A549 (cell line): ENCODE results near the gene MVB12B. TPM values are rescaled to one million over a fixed set of nuclear protein-coding genes. Genes with fewer than 3 reads are reported as not detected.

Experiments used
- ATAC-seq, 2 experiments: fragments of 200-7000 bp in 1 of 2; fragments of >200 bp in 1 of 2; cut with Nextera tagmentation in 1 of 2; cut with Tn5 transposase in 1 of 2; 3 replicates each; pipeline versions ENCODE4 v1.8.0 to v1.9.1; 2018 to 2020; ENCODE audit warnings: mild to moderate bottlenecking in 1 of 2, moderate library complexity in 1 of 2
- CTCF ChIA-PET: fragments of 300-600 bp; sonication (Branson Sonifier 250); formaldehyde crosslinking; extraction: SDS; loops from one replicate; lab custom pipeline; 2021; ENCODE audit warnings: antibody characterized with exemption, inconsistent platforms; lab: Yijun Ruan, JAX
- POLR2A ChIA-PET: fragments of 350-600 bp; formaldehyde crosslinking; extraction: SDS; loops from one replicate; lab custom pipeline; 2021; ENCODE audit warnings: antibody characterized with exemption, inconsistent platforms; lab: Yijun Ruan, JAX
- DNase-seq, 2 experiments: peaks; one replicate each; pipeline versions ENCODE4 v3.0.0 to v3.0.0-alpha.2; 2011 to 2016; ENCODE audit warnings: low read depth in 1 of 2, low spot score in 1 of 2
- FAIRE-seq: peaks from 2 replicates; lab custom pipeline; 2011; peaks lifted over from hg19 to GRCh38; lab: Jason Lieb, UNC
- H3K27ac ChIP-seq, 2 experiments: fragments of >200 bp; sonication (Bioruptor Twin); formaldehyde crosslinking; 3 replicates each; pipeline ENCODE4 v1.5.1; 2016 to 2017
- H3K4me1 ChIP-seq: fragments of >200 bp; sonication (Bioruptor Twin); formaldehyde crosslinking; 3 replicates; pipeline ENCODE4 v1.6.1; 2016
- H3K4me2 ChIP-seq: fragments of >200 bp; sonication (Bioruptor Twin); formaldehyde crosslinking; 3 replicates; pipeline ENCODE4 v1.6.1; 2016
- H3K4me3 ChIP-seq: fragments of >200 bp; sonication (Bioruptor Twin); formaldehyde crosslinking; 3 replicates; pipeline ENCODE4 v1.5.1; 2016
- H3K9me3 ChIP-seq: fragments of >200 bp; sonication (Bioruptor Twin); formaldehyde crosslinking; 3 replicates; pipeline ENCODE4 v1.6.1; 2016
- BHLHE40 ChIP-seq: IDR thresholded peaks from 2 replicates; pipeline ENCODE4 v1.6.1; 2012; ENCODE audit warnings: low read depth, low read length, inconsistent platforms
- CBX2 ChIP-seq: fragments of 200-600 bp; sonication (generic); IDR thresholded peaks from 2 replicates; pipeline ENCODE4 v1.6.1; 2016; ENCODE audit warnings: low read depth, mild to moderate bottlenecking, borderline replicate concordance
- CEBPB ChIP-seq, 2 experiments: fragments of >200 bp in 1 of 2; sonication (Bioruptor Twin) in 1 of 2; formaldehyde crosslinking in 1 of 2; IDR thresholded peaks; 2 replicates each; pipeline ENCODE4 v1.6.1; 2012 to 2016
- EHMT2 ChIP-seq: fragments of 200-600 bp; sonication (generic); IDR thresholded peaks from 2 replicates; pipeline ENCODE4 v1.6.1; 2016; ENCODE audit warnings: antibody characterized with exemption, low read depth, mild to moderate bottlenecking, moderate library complexity
- EP300 ChIP-seq, 2 experiments: fragments of >200 bp; sonication (Bioruptor Twin); formaldehyde crosslinking; IDR thresholded peaks; 2 replicates in 1 of 2; 3 replicates in 1 of 2; pipeline ENCODE4 v1.6.1; 2016 to 2017
- FOSB ChIP-seq: fragments of 250-450 bp; sonication (Bioruptor Pico); IDR thresholded peaks from 2 replicates; pipeline ENCODE4 v1.5.0; 2020; ENCODE audit warnings: mild to moderate bottlenecking, moderate library complexity
- GATA3 ChIP-seq: IDR thresholded peaks from 2 replicates; pipeline ENCODE4 v1.6.1; 2012; ENCODE audit warnings: borderline replicate concordance
- HDAC2 ChIP-seq: fragments of 200-600 bp; sonication (generic); IDR thresholded peaks from 2 replicates; pipeline ENCODE4 v1.6.1; 2016
- HEYL ChIP-seq: fragments of 250-450 bp; sonication (Bioruptor Pico); IDR thresholded peaks from 2 replicates; pipeline ENCODE4 v1.8.0; 2021; ENCODE audit warnings: mild to moderate bottlenecking, moderate library complexity
- HOXA7 ChIP-seq: fragments of 250-450 bp; sonication (Bioruptor Pico); IDR thresholded peaks from 2 replicates; pipeline ENCODE4 v1.5.0; 2020; ENCODE audit warnings: mild to moderate bottlenecking, moderate library complexity
- HOXB5 ChIP-seq: fragments of 250-450 bp; sonication (Bioruptor Pico); IDR thresholded peaks from 2 replicates; pipeline ENCODE4 v1.5.0; 2020; ENCODE audit warnings: mild to moderate bottlenecking, moderate library complexity
- JUNB ChIP-seq: fragments of >200 bp; sonication (Bioruptor Twin); formaldehyde crosslinking; IDR thresholded peaks from 2 replicates; pipeline ENCODE4 v1.6.1; 2016
- MYC ChIP-seq: IDR thresholded peaks from 2 replicates; pipeline ENCODE4 v1.6.1; 2012; ENCODE audit warnings: mild to moderate bottlenecking, inconsistent platforms, low read length, improper control_type of control experiment, borderline replicate concordance
- RFX5 ChIP-seq: fragments of 450-650 bp; IDR thresholded peaks from 2 replicates; pipeline ENCODE4 v1.7.1; 2014; ENCODE audit warnings: antibody characterized with exemption, mild to moderate bottlenecking, moderate library complexity
- RNF2 ChIP-seq: fragments of 200-600 bp; sonication (generic); IDR thresholded peaks from 2 replicates; pipeline ENCODE4 v1.6.1; 2016; ENCODE audit warnings: low read depth, mild to moderate bottlenecking, antibody characterized with exemption, moderate library complexity, borderline replicate concordance
- SMC3 ChIP-seq: fragments of >200 bp; sonication (Bioruptor Twin); formaldehyde crosslinking; IDR thresholded peaks from 3 replicates; pipeline ENCODE4 v1.6.1; 2018; ENCODE audit warnings: inconsistent platforms
- ZNF302 ChIP-seq: fragments of 250-450 bp; sonication (Bioruptor Pico); IDR thresholded peaks from 2 replicates; pipeline ENCODE4 v1.9.0; 2021; ENCODE audit warnings: inconsistent platforms, mild to moderate bottlenecking, moderate library complexity
- WGBS: methylation state at CpG from one replicate; pipeline ENCODE4 v1.1.6; 2017; ENCODE audit errors: missing lambda C conversion rate; 5-methylcytosine and 5-hydroxymethylcytosine counted together
- polyA plus RNA-seq, 4 experiments: library from polyadenylated mRNA; depleted of rRNA in 3 of 4; stranded (reverse); fragments of >200 nt; fragmentation: RNase III in 1 of 4; extraction: RNeasy Plus Mini Kit Qiagen cat#74134 plus additional on column Dnase treatment in 1 of 4; gene quantifications; 2 replicates in 3 of 4; 3 replicates in 1 of 4; pipeline ENCODE4 v1.2.3, GENCODE V29; 2011 to 2017
- TF ChIP-seq, protein P1 (sequence below): fragments of >200 bp; sonication (Bioruptor Twin); formaldehyde crosslinking; IDR thresholded peaks from 3 replicates; pipeline ENCODE4 v1.5.1; 2016
- TF ChIP-seq, protein P2 (sequence below): fragments of >200 bp; sonication (Bioruptor Twin); formaldehyde crosslinking; IDR thresholded peaks from 2 replicates; pipeline ENCODE4 v1.6.1; 2016
- TF ChIP-seq, protein P3 (sequence below): fragments of 200-600 bp; sonication (generic); IDR thresholded peaks from 2 replicates; pipeline ENCODE4 v1.6.1; 2016; ENCODE audit warnings: antibody characterized with exemption, mild to moderate bottlenecking, moderate library complexity
- TF ChIP-seq, protein P4 (sequence below): fragments of 250-450 bp; sonication (Bioruptor Pico); IDR thresholded peaks from 2 replicates; pipeline ENCODE4 v1.5.0; 2021; ENCODE audit warnings: mild to moderate bottlenecking, moderate library complexity, borderline replicate concordance

The MVB12B gene
- polyA plus RNA-seq, 2 of the 4 experiments (the other 2 are of a cell fraction), result 4.6 to 5.9 TPM

DNA sequence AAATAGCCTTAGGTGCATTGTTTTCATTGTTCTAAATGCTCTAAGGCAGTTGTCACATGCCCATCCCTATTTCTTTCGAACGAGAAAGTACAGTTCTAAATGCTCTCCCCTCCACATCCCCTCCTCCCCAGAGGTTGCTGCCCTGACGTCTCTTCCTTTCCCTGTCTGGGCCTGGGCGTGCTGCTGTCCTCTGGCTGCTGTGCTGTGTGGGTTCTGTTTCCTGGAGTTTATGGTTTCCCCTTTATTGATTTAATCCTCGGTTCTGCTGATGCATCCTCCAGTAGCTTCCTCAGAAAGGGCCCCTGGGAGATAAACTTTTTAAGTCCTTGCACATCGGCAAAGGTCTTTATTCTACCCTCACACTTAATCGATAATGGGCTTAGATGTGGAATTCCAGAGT, 48.8 kb downstream of the MVB12B start (continued):
- TF ChIP-seq, protein P1, sequence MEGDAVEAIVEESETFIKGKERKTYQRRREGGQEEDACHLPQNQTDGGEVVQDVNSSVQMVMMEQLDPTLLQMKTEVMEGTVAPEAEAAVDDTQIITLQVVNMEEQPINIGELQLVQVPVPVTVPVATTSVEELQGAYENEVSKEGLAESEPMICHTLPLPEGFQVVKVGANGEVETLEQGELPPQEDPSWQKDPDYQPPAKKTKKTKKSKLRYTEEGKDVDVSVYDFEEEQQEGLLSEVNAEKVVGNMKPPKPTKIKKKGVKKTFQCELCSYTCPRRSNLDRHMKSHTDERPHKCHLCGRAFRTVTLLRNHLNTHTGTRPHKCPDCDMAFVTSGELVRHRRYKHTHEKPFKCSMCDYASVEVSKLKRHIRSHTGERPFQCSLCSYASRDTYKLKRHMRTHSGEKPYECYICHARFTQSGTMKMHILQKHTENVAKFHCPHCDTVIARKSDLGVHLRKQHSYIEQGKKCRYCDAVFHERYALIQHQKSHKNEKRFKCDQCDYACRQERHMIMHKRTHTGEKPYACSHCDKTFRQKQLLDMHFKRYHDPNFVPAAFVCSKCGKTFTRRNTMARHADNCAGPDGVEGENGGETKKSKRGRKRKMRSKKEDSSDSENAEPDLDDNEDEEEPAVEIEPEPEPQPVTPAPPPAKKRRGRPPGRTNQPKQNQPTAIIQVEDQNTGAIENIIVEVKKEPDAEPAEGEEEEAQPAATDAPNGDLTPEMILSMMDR, result no peak

DNA sequence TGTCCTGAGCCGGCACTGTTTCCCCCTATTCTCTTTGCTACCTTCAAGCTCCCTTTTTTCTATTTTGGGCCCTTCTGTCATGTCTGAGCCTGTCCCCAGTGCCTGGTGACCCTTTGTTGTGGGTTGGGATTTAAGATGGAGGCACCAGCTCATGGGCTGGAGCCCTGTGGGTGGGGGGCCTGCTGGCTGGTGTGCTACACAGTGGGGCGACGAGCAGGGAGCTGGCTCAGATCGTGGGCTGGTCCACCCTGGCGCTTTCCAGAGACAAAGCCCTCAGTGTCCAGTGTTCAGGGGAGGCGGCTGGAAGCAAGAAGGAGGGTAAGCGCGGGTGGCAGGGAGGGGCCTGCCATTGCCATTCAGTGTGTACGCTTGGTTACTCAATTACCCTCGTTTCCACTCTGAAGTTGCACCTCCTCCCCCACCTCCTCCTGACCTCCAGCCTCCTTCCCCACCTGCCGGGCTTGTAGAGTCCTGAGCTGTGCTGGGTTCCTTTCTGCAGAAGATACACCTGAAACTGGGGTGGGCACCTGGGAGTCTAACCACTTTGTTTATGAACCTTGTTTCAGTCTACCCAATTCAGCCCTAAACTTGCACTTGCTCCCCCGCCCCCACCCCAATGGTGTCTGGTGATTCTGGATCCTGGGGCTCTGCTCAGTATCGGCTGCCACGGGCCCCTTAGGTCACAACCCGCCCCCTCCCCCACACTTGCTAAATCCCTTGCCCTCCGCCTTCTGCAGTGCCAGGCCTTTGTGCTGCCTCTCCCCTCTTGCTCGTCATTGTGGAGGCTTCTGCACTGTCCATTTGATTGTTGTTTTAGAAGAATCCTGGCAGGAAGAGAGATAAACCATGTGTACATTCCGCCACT, 49.9 kb downstream of the MVB12B start:
- Histone ChIP-seq H3K4me2 (no peak overlapping the region), H3K27ac (peak overlapping the region in 1 of 2 experiments; percentile 23; a peak in 1 of 6 replicates), H3K4me3 (no peak overlapping the region)
- no peak for DNase-seq
- no peak for ATAC-seq
- CTCF ChIA-PET, result interaction anchor here (0.8 to 2.4 kb wide), 4 partner anchors 20 to 115 kb away, joined by 3 to 14 read pairs (median 4); no protein-coding TSS in a partner anchor
- TF ChIP-seq SMC3, result no peak
- TF ChIP-seq, all 56 proteins: peak for 0
- no peaks in the 10 kb centered on the region for H3K9me3 ChIP-seq
- H3K4me1 ChIP-seq, result peaks cover 29% of the 10 kb centered on the region; the same call in 2 of the 3 replicates
- 83% methylated on average over 17 of the region's 18 CpGs for WGBS
- POLR2A ChIA-PET, result no interaction called here
- no peak for FAIRE-seq

DNA sequence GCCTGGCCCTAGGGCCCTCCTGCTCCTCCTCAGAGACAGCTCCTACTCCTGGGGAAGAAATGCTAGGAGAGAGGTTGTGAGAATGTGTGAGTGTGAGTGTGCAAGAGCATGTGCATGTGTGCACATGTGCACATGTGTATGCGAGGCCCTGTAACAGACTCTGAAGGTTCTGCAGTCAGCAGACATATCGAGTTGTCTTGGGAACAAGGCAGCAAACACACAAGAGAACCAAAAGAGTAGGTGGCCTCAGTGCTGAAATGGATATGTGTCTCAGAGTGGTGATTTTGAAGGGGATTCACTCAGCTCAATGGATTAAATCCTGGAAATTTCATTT, 50.5 kb downstream of the MVB12B start:
- no peak overlapping the region for H3K4me2 ChIP-seq
- 91% methylated on average over 2 of the region's 2 CpGs for WGBS
- no peak overlapping the region for H3K4me3 ChIP-seq
- ChIA-PET CTCF (interaction anchor here (1.1 to 2.4 kb wide), 4 partner anchors 10 to 114 kb away, joined by 3 to 14 read pairs (median 4); no protein-coding TSS in a partner anchor), POLR2A (no interaction called here)
- FAIRE-seq (no peak), ATAC-seq (no peak), DNase-seq (no peak)
- peaks cover 29% of the 10 kb centered on the region; the same call in 2 of the 3 replicates for H3K4me1 ChIP-seq
- no peaks in the 10 kb centered on the region for H3K9me3 ChIP-seq
- no peak for TF ChIP-seq EP300 (IDR thresholded peaks at IDR 0.05)
- TF ChIP-seq FOSB, result no peak
- no peak for TF ChIP-seq MYC
- no peak for TF ChIP-seq ZNF302 (CRISPR knock-in tag)
- no peak for TF ChIP-seq JUNB
- TF ChIP-seq HOXA7 (CRISPR knock-in tag), result no peak
- TF ChIP-seq, protein P2, sequence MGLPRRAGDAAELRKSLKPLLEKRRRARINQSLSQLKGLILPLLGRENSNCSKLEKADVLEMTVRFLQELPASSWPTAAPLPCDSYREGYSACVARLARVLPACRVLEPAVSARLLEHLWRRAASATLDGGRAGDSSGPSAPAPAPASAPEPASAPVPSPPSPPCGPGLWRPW, result no peak
- TF ChIP-seq CBX2, result no peak
- TF ChIP-seq RFX5, result no peak
- no peak for TF ChIP-seq EHMT2
- TF ChIP-seq BHLHE40, result no peak
- no peak for TF ChIP-seq HDAC2
- TF ChIP-seq HOXB5 (CRISPR knock-in tag), result no peak
- H3K27ac ChIP-seq, result no peak overlapping the region

DNA sequence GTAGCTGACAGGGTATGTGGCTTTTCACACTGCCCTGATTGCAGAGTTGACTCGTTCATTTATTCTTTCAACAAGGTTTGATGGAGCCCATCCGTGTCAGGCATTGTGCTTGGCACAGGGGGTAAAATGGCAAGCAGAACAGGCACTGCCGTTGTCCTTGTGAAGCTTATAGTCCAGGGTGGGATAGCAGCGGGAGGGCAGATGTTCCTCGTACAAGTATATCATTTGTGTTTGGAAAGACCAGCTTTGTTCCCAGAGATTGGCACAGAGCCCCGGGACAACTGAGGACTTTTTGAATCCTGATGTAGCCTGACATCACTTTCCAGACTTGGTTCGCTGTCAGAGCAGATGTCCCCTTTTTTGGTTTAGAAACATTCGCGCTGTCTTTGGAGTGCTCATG, 50.9 kb downstream of the MVB12B start:
- no peak for ATAC-seq
- DNase-seq, result no peak
- Histone ChIP-seq H3K9me3 (no peaks in the 10 kb centered on the region), H3K27ac (no peak overlapping the region), H3K4me2 (no peak overlapping the region), H3K4me1 (peaks cover 28% of the 10 kb centered on the region; the same call in 2 of the 3 replicates), H3K4me3 (no peak overlapping the region)
- no peak for FAIRE-seq
- TF ChIP-seq CEBPB (IDR thresholded peaks at IDR 0.05) (no peak), SMC3 (no peak), RNF2 (no peak), GATA3 (no peak), HEYL (no peak), EP300 (IDR thresholded peaks at IDR 0.05) (no peak)
- TF ChIP-seq, protein P3, sequence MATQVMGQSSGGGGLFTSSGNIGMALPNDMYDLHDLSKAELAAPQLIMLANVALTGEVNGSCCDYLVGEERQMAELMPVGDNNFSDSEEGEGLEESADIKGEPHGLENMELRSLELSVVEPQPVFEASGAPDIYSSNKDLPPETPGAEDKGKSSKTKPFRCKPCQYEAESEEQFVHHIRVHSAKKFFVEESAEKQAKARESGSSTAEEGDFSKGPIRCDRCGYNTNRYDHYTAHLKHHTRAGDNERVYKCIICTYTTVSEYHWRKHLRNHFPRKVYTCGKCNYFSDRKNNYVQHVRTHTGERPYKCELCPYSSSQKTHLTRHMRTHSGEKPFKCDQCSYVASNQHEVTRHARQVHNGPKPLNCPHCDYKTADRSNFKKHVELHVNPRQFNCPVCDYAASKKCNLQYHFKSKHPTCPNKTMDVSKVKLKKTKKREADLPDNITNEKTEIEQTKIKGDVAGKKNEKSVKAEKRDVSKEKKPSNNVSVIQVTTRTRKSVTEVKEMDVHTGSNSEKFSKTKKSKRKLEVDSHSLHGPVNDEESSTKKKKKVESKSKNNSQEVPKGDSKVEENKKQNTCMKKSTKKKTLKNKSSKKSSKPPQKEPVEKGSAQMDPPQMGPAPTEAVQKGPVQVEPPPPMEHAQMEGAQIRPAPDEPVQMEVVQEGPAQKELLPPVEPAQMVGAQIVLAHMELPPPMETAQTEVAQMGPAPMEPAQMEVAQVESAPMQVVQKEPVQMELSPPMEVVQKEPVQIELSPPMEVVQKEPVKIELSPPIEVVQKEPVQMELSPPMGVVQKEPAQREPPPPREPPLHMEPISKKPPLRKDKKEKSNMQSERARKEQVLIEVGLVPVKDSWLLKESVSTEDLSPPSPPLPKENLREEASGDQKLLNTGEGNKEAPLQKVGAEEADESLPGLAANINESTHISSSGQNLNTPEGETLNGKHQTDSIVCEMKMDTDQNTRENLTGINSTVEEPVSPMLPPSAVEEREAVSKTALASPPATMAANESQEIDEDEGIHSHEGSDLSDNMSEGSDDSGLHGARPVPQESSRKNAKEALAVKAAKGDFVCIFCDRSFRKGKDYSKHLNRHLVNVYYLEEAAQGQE, result no peak
- TF ChIP-seq, protein P4, sequence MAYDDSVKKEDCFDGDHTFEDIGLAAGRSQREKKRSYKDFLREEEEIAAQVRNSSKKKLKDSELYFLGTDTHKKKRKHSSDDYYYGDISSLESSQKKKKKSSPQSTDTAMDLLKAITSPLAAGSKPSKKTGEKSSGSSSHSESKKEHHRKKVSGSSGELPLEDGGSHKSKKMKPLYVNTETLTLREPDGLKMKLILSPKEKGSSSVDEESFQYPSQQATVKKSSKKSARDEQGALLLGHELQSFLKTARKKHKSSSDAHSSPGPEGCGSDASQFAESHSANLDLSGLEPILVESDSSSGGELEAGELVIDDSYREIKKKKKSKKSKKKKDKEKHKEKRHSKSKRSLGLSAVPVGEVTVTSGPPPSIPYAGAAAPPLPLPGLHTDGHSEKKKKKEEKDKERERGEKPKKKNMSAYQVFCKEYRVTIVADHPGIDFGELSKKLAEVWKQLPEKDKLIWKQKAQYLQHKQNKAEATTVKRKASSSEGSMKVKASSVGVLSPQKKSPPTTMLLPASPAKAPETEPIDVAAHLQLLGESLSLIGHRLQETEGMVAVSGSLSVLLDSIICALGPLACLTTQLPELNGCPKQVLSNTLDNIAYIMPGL (CRISPR knock-in tag), result no peak
- ChIA-PET CTCF (interaction anchor here (1.1 to 2.4 kb wide), 4 partner anchors 10 to 52 kb away, joined by 3 to 14 read pairs (median 4); no protein-coding TSS in a partner anchor), POLR2A (no interaction called here)
- WGBS, result 92% methylated on average over 9 of the region's 9 CpGs
